ENCODE results near the gene SOX15.
"Not testable (repeated sequence)": the region's sequence is repeated elsewhere in the genome, so short reads cannot be mapped to it uniquely, and the experiment has no call there.

The SOX15 gene

GRCh38 chr17:7623661-7624060 lies 33.8 kb upstream of the SOX15 start:
- Histone ChIP-seq H3K27me3 (ENCODE audit: control insufficient read depth, insufficient read depth, low read length) (no peaks in the 10 kb centered on the region), H3K9ac (ENCODE audit: low read length) (no peak overlapping the region), H3K9me3 (ENCODE audit: control insufficient read depth, low read length) (no peaks in the 10 kb centered on the region), H3K4me1 (ENCODE audit: control insufficient read depth, insufficient read depth, low read length) (peaks cover 6% of the 10 kb centered on the region), H3K36me3 (ENCODE audit: control insufficient read depth, insufficient read depth, low read length) (no peaks in the 10 kb centered on the region), H3K4me3 (ENCODE audit: low read length) (no peak overlapping the region)

- Histone ChIP-seq H3K27me3 (ENCODE audit: control insufficient read depth, insufficient read depth, low read length) (no peaks in the 10 kb centered on the region), H3K9me3 (ENCODE audit: control insufficient read depth, low read length) (no peaks in the 10 kb centered on the region), H3K4me1 (ENCODE audit: control insufficient read depth, insufficient read depth, low read length) (no peaks in the 10 kb centered on the region), H3K4me3 (ENCODE audit: low read length) (no peak overlapping the region), H3K9ac (ENCODE audit: low read length) (no peak overlapping the region), H3K36me3 (ENCODE audit: control insufficient read depth, insufficient read depth, low read length) (no peaks in the 10 kb centered on the region)
These were observed 30.9 kb upstream of the SOX15 start for GRCh38 chr17:7620835-7621234.

GRCh38 chr17:7618608-7619007 lies 28.7 kb upstream of the SOX15 start:
- Histone ChIP-seq H3K9me3 (ENCODE audit: control insufficient read depth, low read length) (no peaks in the 10 kb centered on the region), H3K36me3 (ENCODE audit: control insufficient read depth, insufficient read depth, low read length) (no peaks in the 10 kb centered on the region), H3K27me3 (ENCODE audit: control insufficient read depth, insufficient read depth, low read length) (no peaks in the 10 kb centered on the region), H3K9ac (ENCODE audit: low read length) (no peak overlapping the region), H3K4me1 (ENCODE audit: control insufficient read depth, insufficient read depth, low read length) (peaks cover 4% of the 10 kb centered on the region), H3K4me3 (ENCODE audit: low read length) (no peak overlapping the region)

- no peaks in the 10 kb centered on the region for H3K27me3 ChIP-seq (ENCODE audit: control insufficient read depth, insufficient read depth, low read length)
- H3K9me3 ChIP-seq (ENCODE audit: control insufficient read depth, low read length): no peaks in the 10 kb centered on the region
- H3K4me3 ChIP-seq (ENCODE audit: low read length): no peak overlapping the region
- H3K9ac ChIP-seq (ENCODE audit: low read length): no peak overlapping the region
- H3K4me1 ChIP-seq (ENCODE audit: control insufficient read depth, insufficient read depth, low read length): peaks cover 19% of the 10 kb centered on the region
- H3K36me3 ChIP-seq (ENCODE audit: control insufficient read depth, insufficient read depth, low read length): no peaks in the 10 kb centered on the region
These were observed 25.4 kb upstream of the SOX15 start for GRCh38 chr17:7615265-7615747.

GRCh38 chr17:7614425-7615264 lies 24.8 kb upstream of the SOX15 start, which contains the start of gene FXR2:
Gene FXR2 (minus strand): TSS chr17:7614897. CDS start chr17:7614532, 365 bp downstream.
- Histone ChIP-seq H3K4me3 (ENCODE audit: low read length) (peak within 1 kb of the TSS; percentile 16), H3K4me1 (ENCODE audit: control insufficient read depth, insufficient read depth, low read length) (peaks cover 19% of the 10 kb centered on the region), H3K36me3 (ENCODE audit: control insufficient read depth, insufficient read depth, low read length) (no peaks in the 10 kb centered on the region), H3K9ac (ENCODE audit: low read length) (peak within 1 kb of the TSS; percentile 88), H3K27me3 (ENCODE audit: control insufficient read depth, insufficient read depth, low read length) (no peaks in the 10 kb centered on the region), H3K9me3 (ENCODE audit: control insufficient read depth, low read length) (no peaks in the 10 kb centered on the region)

GRCh38 chr17:7613769-7614424 lies 24.0 kb upstream of the SOX15 start:
- no peaks in the 10 kb centered on the region for H3K36me3 ChIP-seq (ENCODE audit: control insufficient read depth, insufficient read depth, low read length)
- no peaks in the 10 kb centered on the region for H3K27me3 ChIP-seq (ENCODE audit: control insufficient read depth, insufficient read depth, low read length)
- H3K4me3 ChIP-seq (ENCODE audit: low read length): peak overlapping the region; percentile 16
- peaks cover 19% of the 10 kb centered on the region for H3K4me1 ChIP-seq (ENCODE audit: control insufficient read depth, insufficient read depth, low read length)
- H3K9ac ChIP-seq (ENCODE audit: low read length): peak overlapping the region; percentile 88
- no peaks in the 10 kb centered on the region for H3K9me3 ChIP-seq (ENCODE audit: control insufficient read depth, low read length)

- H3K9ac ChIP-seq (ENCODE audit: low read length): no peak overlapping the region
These were observed 22.4 kb upstream of the SOX15 start for GRCh38 chr17:7612294-7612640.

GRCh38 chr17:7611635-7612293 lies 21.9 kb upstream of the SOX15 start:
- H3K4me1 ChIP-seq (ENCODE audit: control insufficient read depth, insufficient read depth, low read length): peaks cover 19% of the 10 kb centered on the region
- H3K4me3 ChIP-seq (ENCODE audit: low read length): no peak overlapping the region
- H3K9me3 ChIP-seq (ENCODE audit: control insufficient read depth, low read length): no peaks in the 10 kb centered on the region
- no peaks in the 10 kb centered on the region for H3K27me3 ChIP-seq (ENCODE audit: control insufficient read depth, insufficient read depth, low read length)
- H3K9ac ChIP-seq (ENCODE audit: low read length): no peak overlapping the region
- H3K36me3 ChIP-seq (ENCODE audit: control insufficient read depth, insufficient read depth, low read length): no peaks in the 10 kb centered on the region

More at GRCh38 chr17:7612294-7612640, 22.4 kb upstream of the SOX15 start:
- Histone ChIP-seq H3K27me3 (ENCODE audit: control insufficient read depth, insufficient read depth, low read length) (no peaks in the 10 kb centered on the region), H3K36me3 (ENCODE audit: control insufficient read depth, insufficient read depth, low read length) (no peaks in the 10 kb centered on the region), H3K4me1 (ENCODE audit: control insufficient read depth, insufficient read depth, low read length) (peaks cover 19% of the 10 kb centered on the region), H3K9me3 (ENCODE audit: control insufficient read depth, low read length) (no peaks in the 10 kb centered on the region), H3K4me3 (ENCODE audit: low read length) (no peak overlapping the region)

GRCh38 chr17:7610641-7611040 lies 20.7 kb upstream of the SOX15 start:
- no peak overlapping the region for H3K4me3 ChIP-seq (ENCODE audit: low read length)
- H3K9me3 ChIP-seq (ENCODE audit: control insufficient read depth, low read length): no peaks in the 10 kb centered on the region
- H3K4me1 ChIP-seq (ENCODE audit: control insufficient read depth, insufficient read depth, low read length): peaks cover 19% of the 10 kb centered on the region
- H3K36me3 ChIP-seq (ENCODE audit: control insufficient read depth, insufficient read depth, low read length): no peaks in the 10 kb centered on the region
- no peaks in the 10 kb centered on the region for H3K27me3 ChIP-seq (ENCODE audit: control insufficient read depth, insufficient read depth, low read length)
- no peak overlapping the region for H3K9ac ChIP-seq (ENCODE audit: low read length)

- H3K36me3 ChIP-seq (ENCODE audit: control insufficient read depth, insufficient read depth, low read length): no peaks in the 10 kb centered on the region
- no peak overlapping the region for H3K4me3 ChIP-seq (ENCODE audit: low read length)
- no peaks in the 10 kb centered on the region for H3K9me3 ChIP-seq (ENCODE audit: control insufficient read depth, low read length)
- no peak overlapping the region for H3K9ac ChIP-seq (ENCODE audit: low read length)
- H3K4me1 ChIP-seq (ENCODE audit: control insufficient read depth, insufficient read depth, low read length): no peaks in the 10 kb centered on the region
- H3K27me3 ChIP-seq (ENCODE audit: control insufficient read depth, insufficient read depth, low read length): no peaks in the 10 kb centered on the region
These were observed 16.4 kb upstream of the SOX15 start for GRCh38 chr17:7606280-7606679.

GRCh38 chr17:7597561-7597960 lies 7.7 kb upstream of the SOX15 start:
- H3K27me3 ChIP-seq (ENCODE audit: control insufficient read depth, insufficient read depth, low read length); H3K4me3 ChIP-seq (ENCODE audit: low read length); H3K9me3 ChIP-seq (ENCODE audit: control insufficient read depth, low read length); H3K4me1 ChIP-seq (ENCODE audit: control insufficient read depth, insufficient read depth, low read length); H3K9ac ChIP-seq (ENCODE audit: low read length): not testable (repeated sequence)
- H3K36me3 ChIP-seq (ENCODE audit: control insufficient read depth, insufficient read depth, low read length): peaks cover 14% of the 10 kb centered on the region

GRCh38 chr17:7593296-7593695 lies 3.4 kb upstream of the SOX15 start:
- Histone ChIP-seq H3K27me3 (ENCODE audit: control insufficient read depth, insufficient read depth, low read length) (no peaks in the 10 kb centered on the region), H3K9ac (ENCODE audit: low read length) (no peak overlapping the region), H3K4me3 (ENCODE audit: low read length) (no peak overlapping the region), H3K9me3 (ENCODE audit: control insufficient read depth, low read length) (no peaks in the 10 kb centered on the region), H3K4me1 (ENCODE audit: control insufficient read depth, insufficient read depth, low read length) (peaks cover 13% of the 10 kb centered on the region), H3K36me3 (ENCODE audit: control insufficient read depth, insufficient read depth, low read length) (peaks cover 15% of the 10 kb centered on the region)
